Neural crest cell (in vitro differentiated cells): ENCODE results near the gene EPM2AIP1. TPM values are rescaled to one million over a fixed set of nuclear protein-coding genes. Genes with fewer than 3 reads are reported as not detected.

Experiments used
- DNase-seq: peaks from one replicate; pipeline ENCODE4 v3.0.0; 2021; ENCODE audit warnings: low read depth, mixed read lengths, low spot score
- H3K27ac Mint-ChIP-seq: one replicate; pipeline ENCODE4 v1.8.0; 2021; ENCODE audit warnings: mild to moderate bottlenecking, mixed read lengths; ENCODE audit not compliant: unreplicated experiment
- H3K27me3 Mint-ChIP-seq: 2 replicates; pipeline ENCODE4 v1.8.0; 2021; ENCODE audit warnings: low read depth, mild to moderate bottlenecking, mixed read lengths
- H3K36me3 Mint-ChIP-seq: 2 replicates; pipeline ENCODE4 v1.8.0; 2021; ENCODE audit warnings: low read depth, mild to moderate bottlenecking, mixed read lengths
- H3K4me1 Mint-ChIP-seq: 2 replicates; pipeline ENCODE4 v1.8.0; 2021; ENCODE audit warnings: mixed read lengths
- H3K4me3 Mint-ChIP-seq: one replicate; pipeline ENCODE4 v1.8.0; 2021; ENCODE audit warnings: mild to moderate bottlenecking, mixed read lengths
- H3K9me3 Mint-ChIP-seq: 2 replicates; pipeline ENCODE4 v1.8.0; 2021; ENCODE audit warnings: mixed read lengths
- CTCF ChIP-seq: fragments of 200-600 bp; sonication (generic); conservative IDR thresholded peaks from 2 replicates; pipeline ENCODE4 v1.5.0; 2021; ENCODE audit warnings: antibody characterized with exemption, mild to moderate bottlenecking
- total RNA-seq: library from RNA; stranded (reverse); gene quantifications from 2 replicates; pipeline ENCODE4 v1.2.1, GENCODE V29; 2021

Gene EPM2AIP1
- total RNA-seq, 1 donor from 2014 or later: 30.1 TPM

GRCh38 chr3:36941658-36942057 is 51.3 kb downstream of the EPM2AIP1 start:
- no peak overlapping the region for H3K27ac Mint-ChIP-seq
- H3K4me3 Mint-ChIP-seq: no peak overlapping the region
- no peak for DNase-seq

GRCh38 chr3:36941162-36941561 is 51.8 kb downstream of the EPM2AIP1 start:
- H3K9me3 Mint-ChIP-seq: peaks cover 4% of the 10 kb centered on the region
- no peak overlapping the region for H3K4me3 Mint-ChIP-seq
- no peak overlapping the region for H3K27ac Mint-ChIP-seq
- no peaks in the 10 kb centered on the region for H3K36me3 Mint-ChIP-seq
- H3K27me3 Mint-ChIP-seq: peaks cover 2% of the 10 kb centered on the region
- H3K4me1 Mint-ChIP-seq: peaks cover 14% of the 10 kb centered on the region
- TF ChIP-seq CTCF: no peak
- DNase-seq: no peak

More at GRCh38 chr3:36941658-36942057, 51.3 kb downstream of the EPM2AIP1 start:
- no peak for TF ChIP-seq CTCF
- Mint-ChIP-seq H3K9me3 (peaks cover 5% of the 10 kb centered on the region), H3K27me3 (peaks cover 2% of the 10 kb centered on the region), H3K36me3 (peaks cover 3% of the 10 kb centered on the region), H3K4me1 (peaks cover 14% of the 10 kb centered on the region)

GRCh38 chr3:36937492-36937891 is 55.4 kb downstream of the EPM2AIP1 start:
- no peaks in the 10 kb centered on the region for H3K36me3 Mint-ChIP-seq
- H3K27me3 Mint-ChIP-seq: no peaks in the 10 kb centered on the region
- peaks cover 17% of the 10 kb centered on the region for H3K4me1 Mint-ChIP-seq
- H3K27ac Mint-ChIP-seq: no peak overlapping the region
- H3K4me3 Mint-ChIP-seq: no peak overlapping the region
- H3K9me3 Mint-ChIP-seq: no peaks in the 10 kb centered on the region
- no peak for DNase-seq
- TF ChIP-seq CTCF: no peak

Other genes with a start within 250 kb of the EPM2AIP1 start
- gene DCLK3, start 228.6 kb downstream of the EPM2AIP1 start, total RNA-seq: 0.07 and 0.09 TPM in 2 replicates
- gene TRANK1, start 48.1 kb downstream of the EPM2AIP1 start, total RNA-seq: 8.9 and 11.3 TPM in 2 replicates
- gene MLH1, start 387 bp upstream of the EPM2AIP1 start, total RNA-seq: 62.7 and 63.6 TPM in 2 replicates
- 37.2 and 39.1 TPM in 2 replicates for gene LRRFIP2, start 181.5 kb upstream of the EPM2AIP1 start, total RNA-seq